ENCODE data around the gene LRMDA.

LRMDA gene

DNA sequence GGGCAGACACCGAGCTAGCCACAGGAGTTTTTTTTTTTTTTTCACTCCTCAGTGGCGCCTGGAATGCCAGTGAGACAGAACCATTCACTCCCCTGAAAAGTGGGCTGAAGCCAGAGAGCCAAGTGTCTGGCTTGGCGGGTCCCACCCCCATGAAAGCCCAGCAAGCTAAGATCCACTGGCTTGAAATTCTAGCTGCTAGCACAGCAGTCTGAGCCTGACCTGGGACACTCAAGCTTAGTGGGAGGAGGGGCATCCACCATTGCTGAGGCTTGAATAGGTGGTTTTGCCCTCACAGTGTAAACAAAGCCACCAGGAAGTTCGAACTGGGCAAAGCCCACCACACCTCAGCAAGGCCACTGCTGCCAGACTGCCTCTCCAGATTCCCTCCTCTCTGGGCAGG, 144.5 kb downstream of the LRMDA start:
- Histone ChIP-seq H3K9me3 (ENCODE audit: insufficient read depth, low read length, severe bottlenecking) (peaks cover 17% of the 10 kb centered on the region), H4K20me1 (ENCODE audit: insufficient read depth, low read length) (no peaks in the 10 kb centered on the region), H3K27me3 (ENCODE audit: insufficient read depth, low read length, poor library complexity) (no peaks in the 10 kb centered on the region), H3K27ac (ENCODE audit: low read length) (no peak overlapping the region), H3K4me3 (ENCODE audit: low read depth in 1 of 2, low read length in 2 of 2) (no peak overlapping the region), H3K79me2 (ENCODE audit: insufficient read depth, low read length) (no peaks in the 10 kb centered on the region), H3K36me3 (ENCODE audit: insufficient read depth, low read length) (no peaks in the 10 kb centered on the region), H2AFZ (ENCODE audit: low read depth, low read length) (no peak overlapping the region), H3K4me1 (ENCODE audit: insufficient read depth, low read length) (no peaks in the 10 kb centered on the region), H3K9ac (ENCODE audit: low read depth, low read length) (no peak overlapping the region), H3K4me2 (ENCODE audit: insufficient read depth, low read length) (no peak overlapping the region)
- DNase-seq (no peak), ATAC-seq (ENCODE audit: insufficient read depth, low read depth) (no peak)
- TF ChIP-seq CTCF (IDR thresholded peaks at IDR 0.05; ENCODE audit: borderline replicate concordance, extremely low read depth, low read length, poor library complexity, severe bottlenecking) (no peak), EZH2 (IDR thresholded peaks at IDR 0.05; ENCODE audit: borderline replicate concordance, low read depth, low read length, severe bottlenecking) (no peak)

- H3K27ac ChIP-seq (ENCODE audit: low read length), result no peak overlapping the region
- no peak for ATAC-seq (ENCODE audit: insufficient read depth, low read depth)
- TF ChIP-seq CTCF (IDR thresholded peaks at IDR 0.05; ENCODE audit: borderline replicate concordance, extremely low read depth, low read length, poor library complexity, severe bottlenecking) (no peak), EZH2 (IDR thresholded peaks at IDR 0.05; ENCODE audit: borderline replicate concordance, low read depth, low read length, severe bottlenecking) (no peak)
- H3K36me3 ChIP-seq (ENCODE audit: insufficient read depth, low read length), result no peaks in the 10 kb centered on the region
- H3K4me3 ChIP-seq (ENCODE audit: low read depth in 1 of 2, low read length in 2 of 2), result no peak overlapping the region
- no peaks in the 10 kb centered on the region for H3K4me1 ChIP-seq (ENCODE audit: insufficient read depth, low read length)
- H3K9me3 ChIP-seq (ENCODE audit: insufficient read depth, low read length, severe bottlenecking), result peaks cover 13% of the 10 kb centered on the region
- no peaks in the 10 kb centered on the region for H4K20me1 ChIP-seq (ENCODE audit: insufficient read depth, low read length)
- no peak overlapping the region for H3K9ac ChIP-seq (ENCODE audit: low read depth, low read length)
- H3K4me2 ChIP-seq (ENCODE audit: insufficient read depth, low read length), result no peak overlapping the region
- no peak for DNase-seq
- no peaks in the 10 kb centered on the region for H3K79me2 ChIP-seq (ENCODE audit: insufficient read depth, low read length)
- no peaks in the 10 kb centered on the region for H3K27me3 ChIP-seq (ENCODE audit: insufficient read depth, low read length, poor library complexity)
- no peak overlapping the region for H2AFZ ChIP-seq (ENCODE audit: low read depth, low read length)
Measured at GRCh38 chr10:75582102-75582501, 150.7 kb downstream of the LRMDA start.

GRCh38 chr10:75585294-75585693, 153.9 kb downstream of the LRMDA start:
- no peak for ATAC-seq (ENCODE audit: insufficient read depth, low read depth)
- no peak for TF ChIP-seq CTCF (IDR thresholded peaks at IDR 0.05; ENCODE audit: borderline replicate concordance, extremely low read depth, low read length, poor library complexity, severe bottlenecking)
- TF ChIP-seq EZH2 (IDR thresholded peaks at IDR 0.05; ENCODE audit: borderline replicate concordance, low read depth, low read length, severe bottlenecking), result no peak
- no peaks in the 10 kb centered on the region for H4K20me1 ChIP-seq (ENCODE audit: insufficient read depth, low read length)

GRCh38 chr10:75586814-75587213, 155.4 kb downstream of the LRMDA start:
- DNase-seq, result no peak
- H2AFZ ChIP-seq (ENCODE audit: low read depth, low read length), result no peak overlapping the region
- H3K9me3 ChIP-seq (ENCODE audit: insufficient read depth, low read length, severe bottlenecking), result peaks cover 12% of the 10 kb centered on the region
- H3K4me2 ChIP-seq (ENCODE audit: insufficient read depth, low read length), result no peak overlapping the region
- H3K27ac ChIP-seq (ENCODE audit: low read length), result no peak overlapping the region
- no peak for ATAC-seq (ENCODE audit: insufficient read depth, low read depth)
- TF ChIP-seq EZH2 (IDR thresholded peaks at IDR 0.05; ENCODE audit: borderline replicate concordance, low read depth, low read length, severe bottlenecking) (no peak), CTCF (IDR thresholded peaks at IDR 0.05; ENCODE audit: borderline replicate concordance, extremely low read depth, low read length, poor library complexity, severe bottlenecking) (no peak)
- no peaks in the 10 kb centered on the region for H3K4me1 ChIP-seq (ENCODE audit: insufficient read depth, low read length)
- H3K4me3 ChIP-seq (ENCODE audit: low read depth in 1 of 2, low read length in 2 of 2), result no peak overlapping the region
- H3K79me2 ChIP-seq (ENCODE audit: insufficient read depth, low read length), result no peaks in the 10 kb centered on the region
- H4K20me1 ChIP-seq (ENCODE audit: insufficient read depth, low read length), result no peaks in the 10 kb centered on the region
- no peak overlapping the region for H3K9ac ChIP-seq (ENCODE audit: low read depth, low read length)
- no peaks in the 10 kb centered on the region for H3K27me3 ChIP-seq (ENCODE audit: insufficient read depth, low read length, poor library complexity)
- no peaks in the 10 kb centered on the region for H3K36me3 ChIP-seq (ENCODE audit: insufficient read depth, low read length)

More at GRCh38 chr10:75585294-75585693, 153.9 kb downstream of the LRMDA start:
- H3K9me3 ChIP-seq (ENCODE audit: insufficient read depth, low read length, severe bottlenecking), result peaks cover 13% of the 10 kb centered on the region
- no peak overlapping the region for H3K27ac ChIP-seq (ENCODE audit: low read length)
- no peak overlapping the region for H3K4me2 ChIP-seq (ENCODE audit: insufficient read depth, low read length)
- no peaks in the 10 kb centered on the region for H3K27me3 ChIP-seq (ENCODE audit: insufficient read depth, low read length, poor library complexity)
- H3K9ac ChIP-seq (ENCODE audit: low read depth, low read length), result no peak overlapping the region
- H3K79me2 ChIP-seq (ENCODE audit: insufficient read depth, low read length), result no peaks in the 10 kb centered on the region
- H3K36me3 ChIP-seq (ENCODE audit: insufficient read depth, low read length), result no peaks in the 10 kb centered on the region
- no peak overlapping the region for H2AFZ ChIP-seq (ENCODE audit: low read depth, low read length)
- no peak for DNase-seq
- H3K4me1 ChIP-seq (ENCODE audit: insufficient read depth, low read length), result no peaks in the 10 kb centered on the region
- H3K4me3 ChIP-seq (ENCODE audit: low read depth in 1 of 2, low read length in 2 of 2), result no peak overlapping the region

Data from DND-41 (cell line).